GM18867 (cell line): ENCODE measurements around the gene ABCD2.
"Not testable (repeated sequence)": the region's sequence is repeated elsewhere in the genome, so short reads cannot be mapped to it uniquely, and the experiment has no call there.

Source experiments
- ATAC-seq: cut with Tn5 transposase; IDR thresholded peaks from one replicate; pipeline ENCODE4 v1.9.1; 2021; ENCODE audit warnings: mild to moderate bottlenecking, moderate library complexity; ENCODE audit not compliant: unreplicated experiment

Gene ABCD2

GRCh38 chr12:39544211-39544610, 75.4 kb downstream of the ABCD2 start:
- ATAC-seq: not testable (repeated sequence)

DNA sequence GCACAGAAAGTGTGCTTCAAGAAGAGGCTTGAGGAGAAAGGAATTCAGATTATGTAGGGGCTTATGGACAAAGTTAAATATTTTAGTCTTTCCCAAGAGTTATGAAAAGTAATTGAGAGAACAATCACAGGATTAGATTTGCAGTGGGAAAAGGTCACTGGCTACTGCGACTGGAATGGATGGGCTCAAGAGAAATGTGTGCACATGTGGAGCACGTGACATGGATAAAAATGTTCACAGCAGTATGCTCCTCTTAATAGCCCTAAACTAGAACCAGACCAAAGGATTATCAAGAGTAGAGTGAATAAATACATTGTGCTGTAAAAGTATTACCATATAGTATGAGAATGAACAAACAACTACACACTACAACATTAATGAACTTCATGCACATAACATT, 78.1 kb downstream of the ABCD2 start:
- no peak for ATAC-seq

- no peak for ATAC-seq
Measured at GRCh38 chr12:39538679-39539104, 80.9 kb downstream of the ABCD2 start.

- ATAC-seq: no peak
Measured at GRCh38 chr12:39533951-39534350, 85.7 kb downstream of the ABCD2 start.

GRCh38 chr12:39532448-39532847, 87.2 kb downstream of the ABCD2 start:
- no peak for ATAC-seq

GRCh38 chr12:39526974-39527373, 92.6 kb downstream of the ABCD2 start:
- no peak for ATAC-seq

DNA sequence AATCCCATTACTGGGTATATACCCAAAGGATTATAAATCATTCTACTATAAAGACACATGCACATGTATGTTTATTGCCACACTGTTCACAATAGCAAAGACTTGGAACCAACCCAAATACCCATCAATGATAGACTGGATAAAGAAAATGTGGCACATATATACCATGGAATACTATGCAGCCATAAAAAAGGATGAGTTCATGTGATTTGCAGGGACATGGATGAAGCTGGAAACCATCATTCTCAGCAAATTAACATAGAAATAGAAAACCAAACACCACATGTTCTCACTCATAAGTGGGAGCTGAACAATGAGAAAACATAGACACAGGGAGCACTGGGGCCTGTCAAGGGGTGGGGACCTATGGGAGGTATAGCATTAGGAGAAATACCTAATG, 97.4 kb downstream of the ABCD2 start:
- not testable (repeated sequence) for ATAC-seq

DNA sequence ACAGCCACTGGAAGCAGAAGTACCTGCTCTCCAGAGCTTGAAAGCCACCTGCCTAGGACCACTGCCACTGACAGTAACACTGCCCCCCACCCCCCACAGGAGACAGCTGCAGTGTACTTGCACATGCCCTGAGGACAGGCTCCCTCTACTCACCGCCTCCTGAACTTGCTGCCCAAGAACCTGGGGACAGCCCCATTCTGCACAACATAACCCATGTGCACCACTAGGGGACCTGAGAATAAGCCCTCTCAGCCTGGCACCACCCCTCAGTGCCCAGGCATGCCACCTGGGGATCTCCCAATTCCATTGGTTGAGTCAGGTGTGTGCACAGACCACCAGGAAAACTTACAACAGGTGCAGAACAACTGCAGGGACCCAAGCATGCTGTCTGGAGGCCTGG, 109.6 kb downstream of the ABCD2 start:
- no peak for ATAC-seq

DNA sequence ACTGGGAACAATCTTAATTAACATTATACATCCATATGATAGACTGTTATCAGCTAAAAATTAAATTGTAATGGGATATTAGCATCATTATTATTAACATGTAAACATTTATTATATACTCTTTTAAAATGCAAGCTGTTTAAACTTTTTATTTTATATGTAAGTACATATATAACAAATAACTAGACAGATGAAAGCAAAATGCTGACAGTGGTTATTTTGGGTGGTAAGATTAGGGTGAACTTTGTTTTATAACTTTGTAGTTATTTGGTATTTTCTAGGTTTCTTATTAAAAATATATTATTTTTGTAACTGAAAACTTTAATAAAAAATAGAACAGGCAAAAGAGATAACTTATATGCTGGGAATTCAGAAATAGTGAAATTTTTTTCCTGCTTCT, 114.0 kb downstream of the ABCD2 start:
- ATAC-seq: no peak

DNA sequence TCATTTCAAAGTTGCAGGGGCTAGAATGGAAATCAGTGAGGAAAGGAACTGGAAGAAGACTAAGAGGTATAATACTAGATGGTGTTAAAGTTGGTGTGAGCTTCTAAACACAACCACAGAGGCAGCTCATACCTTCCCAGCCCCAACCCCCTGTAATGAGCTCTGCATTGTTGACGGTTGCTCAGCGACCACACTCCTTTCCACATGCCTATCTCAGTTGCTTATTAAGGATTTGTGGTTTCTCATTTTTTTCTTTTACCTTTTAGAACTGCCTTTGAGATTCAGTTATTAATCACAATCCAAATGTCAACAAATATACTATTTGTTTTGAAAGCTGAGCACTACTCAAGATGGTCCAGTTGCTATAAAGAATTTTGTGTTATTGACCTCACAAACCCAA, 114.6 kb downstream of the ABCD2 start:
- no peak for ATAC-seq

- no peak for ATAC-seq
Measured at GRCh38 chr12:39503439-39503838, 116.2 kb downstream of the ABCD2 start.

DNA sequence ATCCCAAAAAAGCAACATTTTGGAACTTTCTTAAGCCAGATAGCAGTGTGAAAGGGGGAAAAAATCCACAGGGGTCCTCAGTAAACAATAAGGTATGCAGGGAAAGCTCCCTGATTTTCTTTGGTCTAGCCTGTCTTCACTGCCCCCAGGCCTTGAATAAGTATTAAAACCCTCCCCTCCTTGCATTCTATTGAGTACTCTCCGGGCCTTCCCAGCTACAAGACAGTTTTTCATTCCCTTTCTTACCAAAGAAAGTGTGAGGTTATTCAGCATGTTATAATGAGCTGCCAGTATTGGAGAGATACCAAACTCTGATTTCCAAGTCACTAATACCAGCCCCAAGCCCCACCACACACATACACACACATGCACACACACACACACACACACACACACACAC, 116.9 kb downstream of the ABCD2 start:
- no peak for ATAC-seq
